Thymus (tissue), 11 donors: ENCODE results near the gene SOS1. TPM values are rescaled to one million over a fixed set of nuclear protein-coding genes. Genes with fewer than 3 reads are reported as not detected.

Experiments
- DNase-seq, 9 donors: peaks; one replicate each; pipeline ENCODE4 v3.0.0-alpha.2; 2013; ENCODE audit warnings: low spot score in 9 of 9, low read depth in 6 of 9, missing footprints in 1 of 9
- H3K27ac ChIP-seq, 2 donors: one replicate each; pipeline ENCODE4 v1.5.1; 2013; ENCODE audit warnings: control low read depth in 1 of 2, low read depth in 1 of 2, low read length in 1 of 2, mild to moderate bottlenecking in 1 of 2, moderate library complexity in 1 of 2
- H3K27me3 ChIP-seq, 2 donors: one replicate each; pipeline ENCODE4 v1.5.1; 2013; ENCODE audit warnings: low read length in 1 of 2; ENCODE audit not compliant: control insufficient read depth in 2 of 2, insufficient read depth in 1 of 2
- H3K36me3 ChIP-seq, 2 donors: one replicate each; pipeline ENCODE4 v1.5.1; 2013; ENCODE audit warnings: low read length in 1 of 2, mild to moderate bottlenecking in 1 of 2, moderate library complexity in 1 of 2; ENCODE audit not compliant: control insufficient read depth in 2 of 2, insufficient read depth in 2 of 2
- H3K4me1 ChIP-seq, 2 donors: one replicate each; pipeline ENCODE4 v1.5.1; 2013; ENCODE audit warnings: low read length in 2 of 2; ENCODE audit not compliant: control insufficient read depth in 2 of 2, insufficient read depth in 2 of 2
- H3K4me3 ChIP-seq, 2 donors: one replicate each; pipeline ENCODE4 v1.5.1; 2013; ENCODE audit warnings: low read length in 2 of 2, control low read depth in 1 of 2, mild to moderate bottlenecking in 1 of 2
- H3K9me3 ChIP-seq, 2 donors: one replicate each; pipeline ENCODE4 v1.5.1; 2013; ENCODE audit warnings: low read length in 1 of 2, mild to moderate bottlenecking in 1 of 2; ENCODE audit not compliant: control insufficient read depth in 2 of 2, insufficient read depth in 1 of 2
- WGBS: extraction: QIAGEN DNeasy Blood & Tissue Kit; methylation state at CpG from one replicate; pipeline ENCODE4 v1.1.7; 2013; 5-methylcytosine and 5-hydroxymethylcytosine counted together
- polyA plus RNA-seq: library from polyadenylated mRNA; stranded (reverse); fragments of 200-250 nt; gene quantifications from one replicate; pipeline ENCODE4 v1.2.3, GENCODE V29; 2013
- total RNA-seq: library from RNA; stranded (reverse); fragments of 120-200 nt; gene quantifications from one replicate; pipeline ENCODE4 v1.2.4, GENCODE V29; 2013
- donor health status: healthy.

SOS1 gene
- total and polyA plus RNA-seq, 2 donors = 10.4 to 12.5 TPM

GRCh38 chr2:39119732-39120520 lies 925 bp downstream of the SOS1 start:
- peak in 4 of 9 donors; percentile 41 to 70 (median 48) for DNase-seq
- H3K4me1 ChIP-seq = peaks cover 12 to 27% of the 10 kb centered on the region in 2 donors

GRCh38 chr2:39118786-39119499 lies 1.9 kb downstream of the SOS1 start:
- DNase-seq = peak in 1 of 9 donors; percentile 39
- no peaks in the 10 kb centered on the region for H3K9me3 ChIP-seq
- peak overlapping the region; percentile 75 to 95 for H3K4me3 ChIP-seq
- no peaks in the 10 kb centered on the region for H3K27me3 ChIP-seq
- H3K27ac ChIP-seq = peak overlapping the region in 1 of 2 donors; percentile 72
- 26% methylated on average over 6 of the region's 6 CpGs for WGBS
- H3K36me3 ChIP-seq = no peaks in the 10 kb centered on the region
- H3K4me1 ChIP-seq = peaks cover 11 to 24% of the 10 kb centered on the region in 2 donors

More at GRCh38 chr2:39119732-39120520, 925 bp downstream of the SOS1 start:
- under 1% methylated on average over 63 of the region's 63 CpGs for WGBS
- Histone ChIP-seq H3K9me3 (no peaks in the 10 kb centered on the region), H3K27me3 (no peaks in the 10 kb centered on the region), H3K27ac (peak overlapping the region; percentile 72 to 96), H3K36me3 (no peaks in the 10 kb centered on the region), H3K4me3 (peak overlapping the region; percentile 75 to 95)

- no peak overlapping the region for H3K4me3 ChIP-seq
- H3K27me3 ChIP-seq = no peaks in the 10 kb centered on the region
- no peak for DNase-seq
- H3K27ac ChIP-seq = no peak overlapping the region
- peaks cover 5 to 6% of the 10 kb centered on the region in 2 donors for H3K4me1 ChIP-seq
- H3K36me3 ChIP-seq = peaks cover 6 to 8% of the 10 kb centered on the region in 2 donors
- no peaks in the 10 kb centered on the region for H3K9me3 ChIP-seq
- WGBS = 97% methylated on average over 1 of the region's 1 CpG
Observed at GRCh38 chr2:39115556-39115955, 5.3 kb downstream of the SOS1 start.

- H3K4me1 ChIP-seq = peaks cover 5 to 6% of the 10 kb centered on the region in 2 donors
Observed at GRCh38 chr2:39114771-39115170, 6.1 kb downstream of the SOS1 start.

GRCh38 chr2:39109537-39109936 lies 11.3 kb downstream of the SOS1 start:
- peaks cover 6 to 8% of the 10 kb centered on the region in 2 donors for H3K36me3 ChIP-seq
- no peaks in the 10 kb centered on the region for H3K9me3 ChIP-seq
- no peak overlapping the region for H3K4me3 ChIP-seq
- no peak overlapping the region for H3K27ac ChIP-seq
- WGBS = 51% methylated on average over 1 of the region's 1 CpG
- no peaks in the 10 kb centered on the region for H3K27me3 ChIP-seq
- no peaks in the 10 kb centered on the region for H3K4me1 ChIP-seq
- no peak for DNase-seq

More at GRCh38 chr2:39114771-39115170, 6.1 kb downstream of the SOS1 start:
- Histone ChIP-seq H3K27ac (no peak overlapping the region), H3K36me3 (peaks cover 6 to 8% of the 10 kb centered on the region in 2 donors), H3K9me3 (no peaks in the 10 kb centered on the region), H3K4me3 (no peak overlapping the region), H3K27me3 (no peaks in the 10 kb centered on the region)
- 96% methylated on average over 3 of the region's 3 CpGs for WGBS
- DNase-seq = no peak

- no peak overlapping the region for H3K4me3 ChIP-seq
- 85% methylated on average over 1 of the region's 1 CpG for WGBS
- peaks cover 6 to 8% of the 10 kb centered on the region in 2 donors for H3K36me3 ChIP-seq
- H3K9me3 ChIP-seq = no peaks in the 10 kb centered on the region
- no peak for DNase-seq
- H3K27ac ChIP-seq = no peak overlapping the region
- H3K4me1 ChIP-seq = no peaks in the 10 kb centered on the region
- H3K27me3 ChIP-seq = no peaks in the 10 kb centered on the region
Observed at GRCh38 chr2:39108377-39108776, 12.5 kb downstream of the SOS1 start.

GRCh38 chr2:39107724-39108273 lies 13.1 kb downstream of the SOS1 start:
- H3K36me3 ChIP-seq = peaks cover 6 to 7% of the 10 kb centered on the region in 2 donors
- WGBS = 97% methylated on average over 2 of the region's 2 CpGs
- H3K4me3 ChIP-seq = no peak overlapping the region

GRCh38 chr2:39107156-39107555 lies 13.7 kb downstream of the SOS1 start:
- Histone ChIP-seq H3K27ac (peak overlapping the region in 1 of 2 donors; percentile 7), H3K4me3 (no peak overlapping the region), H3K9me3 (no peaks in the 10 kb centered on the region), H3K27me3 (no peaks in the 10 kb centered on the region), H3K4me1 (no peaks in the 10 kb centered on the region), H3K36me3 (peaks cover under 1 to 2% of the 10 kb centered on the region in 2 donors)
- WGBS = 84% methylated on average over 4 of the region's 4 CpGs
- DNase-seq = no peak

More at GRCh38 chr2:39107724-39108273, 13.1 kb downstream of the SOS1 start:
- Histone ChIP-seq H3K27me3 (no peaks in the 10 kb centered on the region), H3K4me1 (no peaks in the 10 kb centered on the region), H3K27ac (no peak overlapping the region), H3K9me3 (no peaks in the 10 kb centered on the region)
- DNase-seq = no peak
